Fibroblast of pulmonary artery (primary cell): ENCODE results near the gene SULT4A1.
A peak's percentile ranks its signal among the peaks of the same experiment; 100 is the strongest.

ENCODE experiments used
- DNase-seq: peaks from one replicate; pipeline ENCODE4 v3.0.0-alpha.2; 2010; ENCODE audit warnings: low read depth
- H3K4me3 ChIP-seq: replicated peaks from 2 replicates; pipeline ENCODE4 v1.5.1; 2011; ENCODE audit warnings: low read depth, mild to moderate bottlenecking, control low read depth, low read length, moderate library complexity
- TF ChIP-seq, protein P1 (sequence below): IDR thresholded peaks from 2 replicates; pipeline ENCODE4 v1.5.1; 2011; ENCODE audit warnings: mild to moderate bottlenecking, control low read depth, low read length, inconsistent platforms; ENCODE audit errors: missing control alignments

The SULT4A1 gene

GRCh38 chr22:43850529-43850928 is 11.8 kb downstream of the SULT4A1 start:
- DNase-seq, result no peak
- no peak overlapping the region for H3K4me3 ChIP-seq
- TF ChIP-seq, protein P1, sequence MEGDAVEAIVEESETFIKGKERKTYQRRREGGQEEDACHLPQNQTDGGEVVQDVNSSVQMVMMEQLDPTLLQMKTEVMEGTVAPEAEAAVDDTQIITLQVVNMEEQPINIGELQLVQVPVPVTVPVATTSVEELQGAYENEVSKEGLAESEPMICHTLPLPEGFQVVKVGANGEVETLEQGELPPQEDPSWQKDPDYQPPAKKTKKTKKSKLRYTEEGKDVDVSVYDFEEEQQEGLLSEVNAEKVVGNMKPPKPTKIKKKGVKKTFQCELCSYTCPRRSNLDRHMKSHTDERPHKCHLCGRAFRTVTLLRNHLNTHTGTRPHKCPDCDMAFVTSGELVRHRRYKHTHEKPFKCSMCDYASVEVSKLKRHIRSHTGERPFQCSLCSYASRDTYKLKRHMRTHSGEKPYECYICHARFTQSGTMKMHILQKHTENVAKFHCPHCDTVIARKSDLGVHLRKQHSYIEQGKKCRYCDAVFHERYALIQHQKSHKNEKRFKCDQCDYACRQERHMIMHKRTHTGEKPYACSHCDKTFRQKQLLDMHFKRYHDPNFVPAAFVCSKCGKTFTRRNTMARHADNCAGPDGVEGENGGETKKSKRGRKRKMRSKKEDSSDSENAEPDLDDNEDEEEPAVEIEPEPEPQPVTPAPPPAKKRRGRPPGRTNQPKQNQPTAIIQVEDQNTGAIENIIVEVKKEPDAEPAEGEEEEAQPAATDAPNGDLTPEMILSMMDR, result no peak

DNA sequence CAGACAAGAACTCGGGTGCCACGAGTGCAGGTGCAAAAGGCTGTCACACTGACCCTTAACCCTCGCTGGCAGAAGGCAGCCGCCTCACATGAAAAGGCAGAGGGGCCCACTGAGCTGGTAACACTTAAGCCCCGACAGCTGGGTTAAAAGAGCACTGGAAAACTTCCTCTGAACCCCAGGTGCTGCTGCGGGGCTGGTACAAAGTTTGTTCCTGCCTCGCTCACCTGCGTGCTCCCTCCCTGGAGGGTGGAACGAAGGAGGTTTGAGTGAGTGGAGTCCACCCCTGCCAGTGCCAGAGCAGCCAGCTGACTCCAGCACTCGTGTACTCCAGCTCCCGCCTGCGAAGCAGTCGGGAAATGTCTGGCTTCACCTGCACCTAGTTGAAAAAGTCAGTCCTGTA is 12.6 kb downstream of the SULT4A1 start:
- H3K4me3 ChIP-seq, result no peak overlapping the region
- TF ChIP-seq, protein P1, result no peak
- DNase-seq, result no peak

GRCh38 chr22:43848366-43849171 is 13.7 kb downstream of the SULT4A1 start:
- TF ChIP-seq, protein P1, result peak; percentile 50
- H3K4me3 ChIP-seq, result no peak overlapping the region
- DNase-seq, result peak; percentile 36

- TF ChIP-seq, protein P1, result no peak
- H3K4me3 ChIP-seq, result no peak overlapping the region
- no peak for DNase-seq
Observed at GRCh38 chr22:43847376-43848289, 14.7 kb downstream of the SULT4A1 start.

- H3K4me3 ChIP-seq, result no peak overlapping the region
- TF ChIP-seq, protein P1, result no peak
- no peak for DNase-seq
Observed at GRCh38 chr22:43846966-43847365, 15.3 kb downstream of the SULT4A1 start.

- no peak for DNase-seq
- TF ChIP-seq, protein P1, result no peak
- H3K4me3 ChIP-seq, result no peak overlapping the region
Observed at GRCh38 chr22:43845981-43846380, 16.3 kb downstream of the SULT4A1 start.
